HUES48 (cell line): ENCODE measurements around the gene PLAGL2.
"Not testable (repeated sequence)": the region's sequence is repeated elsewhere in the genome, so short reads cannot be mapped to it uniquely, and the experiment has no call there.

ENCODE experiments used
- H3K27ac ChIP-seq: one replicate; pipeline ENCODE4 v1.7.0; 2013; ENCODE audit warnings: low read depth, low read length, inconsistent platforms
- H3K27me3 ChIP-seq: 2 replicates; pipeline ENCODE4 v1.6.1; 2013; ENCODE audit warnings: mild to moderate bottlenecking, low read length; ENCODE audit not compliant: control insufficient read depth, insufficient read depth
- H3K36me3 ChIP-seq: 2 replicates; pipeline ENCODE4 v1.6.1; 2013; ENCODE audit warnings: low read length; ENCODE audit not compliant: control insufficient read depth, insufficient read depth
- H3K4me1 ChIP-seq: 2 replicates; pipeline ENCODE4 v1.6.1; 2013; ENCODE audit warnings: mild to moderate bottlenecking, low read length; ENCODE audit not compliant: control insufficient read depth, insufficient read depth
- H3K4me3 ChIP-seq: 2 replicates; pipeline ENCODE4 v1.5.1; 2013; ENCODE audit warnings: mild to moderate bottlenecking, low read depth, low read length
- H3K9ac ChIP-seq: 2 replicates; pipeline ENCODE4 v1.6.1; 2013; ENCODE audit warnings: mild to moderate bottlenecking, low read depth, low read length, moderate library complexity
- H3K9me3 ChIP-seq: 2 replicates; pipeline ENCODE4 v1.6.1; 2013; ENCODE audit warnings: low read length; ENCODE audit not compliant: control insufficient read depth, insufficient read depth

PLAGL2 gene

DNA sequence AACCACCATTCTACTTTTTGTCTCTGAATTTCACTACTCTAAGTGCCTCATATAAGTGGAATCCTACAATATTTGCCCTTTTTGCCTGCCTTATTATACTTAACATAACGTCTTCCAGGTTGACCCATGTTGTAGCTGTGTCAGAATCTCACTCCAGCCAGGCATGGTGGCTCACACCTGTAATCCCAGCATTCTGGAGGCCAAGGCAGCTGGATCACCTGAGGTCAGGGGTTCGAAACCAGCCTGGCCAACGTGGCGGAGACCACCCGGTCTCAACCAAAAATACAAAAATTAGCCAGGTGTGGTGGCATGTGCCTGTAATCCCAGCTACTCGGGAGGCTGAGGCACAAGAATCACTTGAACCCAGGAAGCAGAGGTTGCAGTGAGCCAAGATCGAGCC, 29.8 kb downstream of the PLAGL2 start:
- not testable (repeated sequence) for H3K4me3 ChIP-seq, H3K4me1 ChIP-seq, H3K36me3 ChIP-seq, H3K9me3 ChIP-seq, H3K27me3 ChIP-seq, H3K27ac ChIP-seq, H3K9ac ChIP-seq

DNA sequence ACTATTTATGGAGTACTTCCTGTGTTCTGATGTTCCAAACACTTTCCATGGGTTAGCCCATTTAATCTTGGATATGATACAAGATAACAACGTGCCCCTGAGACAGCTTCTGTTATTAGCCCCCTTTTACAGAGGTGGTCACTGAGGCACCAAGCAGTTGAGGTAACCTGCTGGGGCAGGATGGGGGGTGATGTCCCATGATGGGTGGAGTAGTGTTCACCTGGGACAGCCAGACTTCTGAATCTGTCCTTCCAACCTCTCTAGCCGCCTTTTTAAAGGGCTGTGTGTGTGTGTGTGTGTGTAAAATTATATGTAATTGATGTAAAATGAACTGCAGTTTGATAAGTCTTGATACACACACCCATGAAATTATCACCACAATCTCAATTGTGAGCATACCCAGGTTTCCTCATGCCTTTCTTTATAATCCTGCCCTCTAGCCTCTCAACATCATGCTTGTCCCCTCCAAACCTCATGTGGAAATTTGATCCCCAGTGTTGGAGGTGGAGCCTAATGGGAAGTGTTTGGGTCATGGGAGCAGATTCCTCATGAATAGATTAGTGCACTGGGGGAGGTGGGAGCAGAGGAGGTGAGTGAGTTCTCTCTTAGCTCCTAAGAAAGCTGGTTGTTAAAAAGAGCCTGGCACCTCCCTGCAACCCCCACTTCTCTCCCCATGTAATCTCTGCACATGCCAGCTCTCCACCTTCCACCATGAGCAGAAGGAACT, 39.2 kb downstream of the PLAGL2 start:
- Histone ChIP-seq H3K9me3 (no peaks in the 10 kb centered on the region), H3K4me3 (no peak overlapping the region), H3K9ac (no peak overlapping the region), H3K27me3 (no peaks in the 10 kb centered on the region), H3K36me3 (peaks cover 32% of the 10 kb centered on the region), H3K27ac (no peak overlapping the region), H3K4me1 (peaks cover 8% of the 10 kb centered on the region)

DNA sequence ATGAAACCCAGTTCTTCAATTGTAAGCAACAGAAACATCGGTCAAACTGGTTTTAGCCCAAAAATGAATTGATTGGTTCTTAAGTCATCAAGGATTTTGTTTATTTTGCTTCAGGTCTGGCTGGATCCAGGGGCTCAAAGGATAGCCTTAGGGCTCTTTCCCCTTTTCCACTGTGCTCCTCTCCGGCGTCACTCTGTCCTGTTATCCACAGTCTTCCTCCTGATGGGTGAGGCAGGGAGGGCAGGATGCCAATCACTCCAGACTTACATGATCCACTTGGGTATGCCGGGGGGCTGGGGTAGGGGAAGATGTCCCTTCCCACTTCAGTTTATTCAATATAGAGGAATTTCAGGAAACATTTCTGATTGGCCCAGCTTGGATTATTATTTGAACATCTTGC, 40.0 kb downstream of the PLAGL2 start:
- Histone ChIP-seq H3K4me1 (peaks cover 8% of the 10 kb centered on the region), H3K27ac (no peak overlapping the region), H3K4me3 (no peak overlapping the region), H3K36me3 (peaks cover 37% of the 10 kb centered on the region), H3K9ac (no peak overlapping the region), H3K9me3 (no peaks in the 10 kb centered on the region), H3K27me3 (no peaks in the 10 kb centered on the region)

DNA sequence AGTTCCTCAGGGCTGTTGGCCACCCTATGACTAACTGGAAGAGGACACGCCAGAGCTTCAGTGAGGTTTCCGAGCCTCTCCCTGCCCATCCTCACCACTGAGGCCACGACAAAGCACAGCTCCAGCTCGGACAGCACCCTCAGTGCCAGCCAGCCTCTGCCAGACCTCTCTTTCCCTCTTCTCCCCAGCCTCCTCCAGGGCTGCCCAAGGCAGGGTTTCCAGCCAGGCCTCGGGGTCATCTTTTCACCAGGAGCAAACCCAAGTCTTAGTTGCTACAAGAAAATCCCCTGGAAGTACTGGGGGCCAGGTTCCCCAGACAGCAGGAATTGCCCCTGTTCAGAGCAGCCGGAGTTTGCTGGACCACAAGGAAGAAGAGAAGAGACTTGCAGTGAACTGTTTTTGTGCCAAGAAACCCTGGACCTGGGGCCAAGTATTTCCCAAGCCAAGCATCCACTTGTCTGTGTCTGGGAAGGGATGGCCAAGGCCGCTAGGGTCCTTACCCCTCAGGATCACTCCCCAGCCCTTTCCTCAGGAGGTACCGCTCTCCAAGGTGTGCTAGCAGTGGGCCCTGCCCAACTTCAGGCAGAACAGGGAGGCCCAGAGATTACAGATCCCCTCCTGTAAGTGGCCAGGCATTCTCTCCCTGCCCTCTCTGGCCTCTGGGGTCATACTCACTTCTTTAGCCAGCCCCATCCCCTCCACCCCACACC, 41.6 kb downstream of the PLAGL2 start:
- Histone ChIP-seq H3K36me3 (peaks cover 53% of the 10 kb centered on the region), H3K9me3 (no peaks in the 10 kb centered on the region), H3K4me3 (no peak overlapping the region), H3K27ac (no peak overlapping the region), H3K4me1 (peaks cover 8% of the 10 kb centered on the region), H3K27me3 (no peaks in the 10 kb centered on the region), H3K9ac (no peak overlapping the region)

DNA sequence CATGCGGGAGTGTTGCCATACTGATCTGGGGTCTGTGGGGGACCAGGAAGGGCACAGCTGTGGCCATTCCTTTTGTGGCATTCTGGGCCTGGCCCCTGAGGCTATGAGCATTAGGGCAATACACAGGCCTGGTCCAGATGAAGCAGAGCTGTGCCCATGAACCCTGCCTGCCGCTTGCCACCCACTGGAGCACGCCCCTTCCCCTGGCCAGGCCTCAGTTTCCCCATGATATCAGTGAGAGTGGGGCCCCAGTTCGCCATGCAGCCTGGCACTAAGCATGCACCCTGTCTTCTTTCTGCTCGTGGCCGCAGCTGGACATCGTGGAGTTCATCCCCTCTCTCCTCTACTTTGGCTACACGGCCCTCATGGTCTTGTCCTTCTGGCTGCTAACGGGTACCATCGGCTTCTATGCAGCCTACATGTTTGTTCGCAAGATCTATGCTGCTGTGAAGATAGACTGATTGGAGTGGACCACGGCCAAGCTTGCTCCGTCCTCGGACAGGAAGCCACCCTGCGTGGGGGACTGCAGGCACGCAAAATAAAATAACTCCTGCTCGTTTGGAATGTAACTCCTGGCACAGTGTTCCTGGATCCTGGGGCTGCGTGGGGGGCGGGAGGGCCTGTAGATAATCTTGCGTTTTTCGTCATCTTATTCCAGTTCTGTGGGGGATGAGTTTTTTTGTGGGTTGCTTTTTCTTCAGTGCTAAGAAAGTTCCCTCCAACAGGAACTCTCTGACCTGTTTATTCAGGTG, 42.4 kb downstream of the PLAGL2 start:
- Histone ChIP-seq H3K27ac (no peak overlapping the region), H3K4me1 (peaks cover 8% of the 10 kb centered on the region), H3K27me3 (no peaks in the 10 kb centered on the region), H3K9ac (no peak overlapping the region), H3K36me3 (peaks cover 58% of the 10 kb centered on the region), H3K9me3 (no peaks in the 10 kb centered on the region), H3K4me3 (no peak overlapping the region)

DNA sequence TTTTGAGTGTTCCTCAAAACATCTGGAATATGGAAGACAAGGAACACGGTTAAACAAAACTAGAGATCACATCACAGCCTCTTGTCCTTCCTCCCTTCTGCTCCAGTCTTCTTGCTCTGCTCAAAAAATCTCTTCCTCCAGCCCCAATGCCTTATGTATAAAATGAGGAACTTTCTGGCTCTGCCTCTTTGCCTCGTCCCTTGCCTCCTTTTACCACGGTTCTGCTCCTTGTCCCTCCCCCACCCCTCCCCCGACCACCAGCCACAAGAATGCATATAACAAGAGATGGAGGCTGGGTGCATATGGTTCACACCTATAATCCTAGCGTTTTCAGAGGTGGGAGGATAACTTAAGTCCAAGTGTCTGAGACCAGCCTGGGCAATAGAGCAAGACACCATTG, 43.6 kb downstream of the PLAGL2 start:
- Histone ChIP-seq H3K9ac (no peak overlapping the region), H3K4me1 (peaks cover 8% of the 10 kb centered on the region), H3K4me3 (no peak overlapping the region), H3K27me3 (no peaks in the 10 kb centered on the region), H3K36me3 (peaks cover 70% of the 10 kb centered on the region), H3K9me3 (no peaks in the 10 kb centered on the region), H3K27ac (no peak overlapping the region)

DNA sequence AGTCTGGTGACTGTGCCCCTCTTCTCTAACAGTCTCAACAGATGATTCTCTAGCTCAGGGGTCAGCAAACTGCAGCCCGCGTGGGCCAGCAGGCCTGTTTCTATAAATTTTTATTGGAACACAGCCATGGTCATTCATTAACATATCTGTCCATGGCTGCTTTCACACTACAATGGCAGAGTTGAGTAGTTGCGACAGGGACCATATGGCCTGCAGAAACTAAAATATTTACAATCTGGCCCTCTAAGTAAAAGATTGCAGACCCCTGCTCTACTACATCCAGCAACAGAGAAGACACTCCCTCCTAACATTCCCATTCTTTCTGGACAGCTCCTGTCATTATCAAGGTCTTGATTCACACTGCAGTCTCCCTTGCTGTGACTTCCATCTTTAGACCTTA, 45.2 kb downstream of the PLAGL2 start:
- Histone ChIP-seq H3K36me3 (peaks cover 83% of the 10 kb centered on the region), H3K9ac (no peak overlapping the region), H3K27ac (no peak overlapping the region), H3K9me3 (no peaks in the 10 kb centered on the region), H3K4me1 (no peaks in the 10 kb centered on the region), H3K4me3 (no peak overlapping the region), H3K27me3 (no peaks in the 10 kb centered on the region)

DNA sequence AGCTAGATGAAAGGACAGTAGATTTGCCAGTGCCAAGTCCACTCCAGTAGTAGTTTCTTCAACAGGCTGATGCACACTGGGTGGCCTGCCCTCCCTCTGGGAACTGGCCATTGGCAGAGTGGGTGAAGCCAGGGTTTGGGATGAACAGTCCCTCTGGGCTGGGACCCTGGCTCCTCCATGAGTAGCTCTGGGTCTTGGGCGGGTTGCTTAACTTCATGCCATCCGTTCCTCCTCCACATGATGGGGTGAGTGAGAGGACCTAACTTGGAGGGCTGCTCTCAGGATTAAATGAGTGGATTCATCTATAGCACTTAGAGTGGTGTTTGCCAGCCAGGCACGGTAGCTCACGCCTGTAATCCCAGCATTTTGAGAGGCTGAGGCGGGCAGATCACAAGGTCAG, 47.2 kb downstream of the PLAGL2 start:
- no peaks in the 10 kb centered on the region for H3K9me3 ChIP-seq
- peaks cover 68% of the 10 kb centered on the region for H3K36me3 ChIP-seq
- no peak overlapping the region for H3K27ac ChIP-seq
- no peak overlapping the region for H3K9ac ChIP-seq
- H3K4me1 ChIP-seq: no peaks in the 10 kb centered on the region
- no peaks in the 10 kb centered on the region for H3K27me3 ChIP-seq
- no peak overlapping the region for H3K4me3 ChIP-seq

DNA sequence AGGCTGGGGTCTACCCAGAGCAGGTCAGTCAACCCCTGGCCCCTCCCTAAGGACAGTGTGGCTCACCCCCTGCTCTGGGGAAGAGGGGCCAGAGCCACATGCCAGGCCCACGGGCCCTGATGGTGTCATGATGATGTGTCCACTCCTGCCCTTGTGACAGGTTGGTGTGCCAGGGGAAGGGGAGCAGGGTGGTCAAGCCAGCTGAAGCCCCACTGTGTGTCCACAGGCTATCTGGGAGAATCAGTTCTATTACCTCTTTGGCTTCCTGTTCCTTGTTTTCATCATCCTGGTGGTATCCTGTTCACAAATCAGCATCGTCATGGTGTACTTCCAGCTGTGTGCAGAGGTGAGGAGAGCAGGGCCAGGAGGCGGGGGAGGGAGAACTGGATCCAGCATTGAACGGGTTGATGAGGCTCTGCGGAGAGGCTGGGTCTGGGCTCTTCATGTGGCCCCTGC, 47.7 kb downstream of the PLAGL2 start:
- H3K27me3 ChIP-seq: no peaks in the 10 kb centered on the region
- no peak overlapping the region for H3K9ac ChIP-seq
- no peak overlapping the region for H3K27ac ChIP-seq
- H3K9me3 ChIP-seq: no peaks in the 10 kb centered on the region
- H3K4me1 ChIP-seq: no peaks in the 10 kb centered on the region
- peaks cover 63% of the 10 kb centered on the region for H3K36me3 ChIP-seq
- H3K4me3 ChIP-seq: no peak overlapping the region

DNA sequence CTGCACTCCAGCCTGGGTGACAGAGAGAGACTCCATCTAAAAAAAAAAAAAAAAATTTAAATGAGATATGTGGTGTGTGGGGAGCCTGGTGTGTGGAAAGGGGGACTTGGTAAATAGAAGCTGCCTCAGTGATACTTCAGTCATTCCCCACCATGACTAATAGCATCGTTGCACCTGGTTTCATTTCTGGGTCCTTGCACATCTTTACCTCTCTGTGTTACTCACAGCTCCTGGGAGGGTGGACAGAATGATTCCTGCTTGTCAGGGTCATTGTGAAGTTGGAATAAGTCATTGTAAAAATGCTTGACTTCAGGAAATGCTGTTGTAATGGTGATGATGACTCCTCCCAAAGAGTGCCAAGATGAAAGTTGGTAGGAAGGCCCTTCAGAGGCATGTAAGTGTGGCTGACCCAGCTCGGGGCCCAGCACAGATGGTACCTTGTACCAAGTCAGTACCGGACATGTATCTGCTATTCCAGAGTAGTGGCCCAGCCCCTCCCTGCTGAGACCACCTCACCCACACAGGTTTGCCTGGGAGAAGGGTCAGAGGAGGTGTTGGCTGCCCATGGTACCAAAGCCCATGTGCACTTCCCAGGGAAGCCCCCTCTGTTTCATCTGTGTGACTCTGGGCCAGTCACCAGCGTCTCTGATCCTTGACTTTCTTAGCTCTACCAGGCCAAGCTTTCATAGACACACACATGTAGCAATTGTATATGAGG, 48.4 kb downstream of the PLAGL2 start:
- H3K9ac ChIP-seq: no peak overlapping the region
- H3K4me1 ChIP-seq: no peaks in the 10 kb centered on the region
- no peak overlapping the region for H3K27ac ChIP-seq
- no peak overlapping the region for H3K4me3 ChIP-seq
- no peaks in the 10 kb centered on the region for H3K9me3 ChIP-seq
- no peaks in the 10 kb centered on the region for H3K27me3 ChIP-seq
- peaks cover 56% of the 10 kb centered on the region for H3K36me3 ChIP-seq
